K562 (cell line): ENCODE data around the gene TMCO4.

Experiments
- HNRNPL ChIP-seq: fragments of 200-400 bp; formaldehyde crosslinking; IDR thresholded peaks from 2 replicates; pipeline ENCODE4 v1.6.1; 2017; ENCODE audit warnings: low read depth, mild to moderate bottlenecking, low read length
- MXI1 ChIP-seq: IDR thresholded peaks from 2 replicates; pipeline ENCODE4 v1.6.1; 2011; ENCODE audit warnings: low read depth, mild to moderate bottlenecking, improper control_type of control experiment, low read length
- NFYB ChIP-seq: IDR thresholded peaks from 2 replicates; pipeline ENCODE4 v1.6.1; 2011; ENCODE audit warnings: mild to moderate bottlenecking, moderate library complexity; ENCODE audit not compliant: insufficient read length; ENCODE audit errors: extremely low read depth
- TBL1XR1 ChIP-seq, 2 experiments: IDR thresholded peaks; 2 replicates each; pipeline ENCODE4 v1.6.1; 2012; ENCODE audit warnings: improper control_type of control experiment in 2 of 2, low read length in 2 of 2, mild to moderate bottlenecking in 1 of 2
- TF ChIP-seq, protein P1 (sequence below), 3 experiments: IDR thresholded peaks in 2 of 3; conservative IDR thresholded peaks in 1 of 3; 2 replicates each; pipeline ENCODE4 v1.5.1; 2011 to 2012; ENCODE audit warnings: low read length in 3 of 3, mild to moderate bottlenecking in 3 of 3, control low read depth in 2 of 3, improper control_type of control experiment in 1 of 3, inconsistent platforms in 1 of 3, low read depth in 1 of 3, mixed read lengths in 1 of 3, moderate library complexity in 1 of 3; ENCODE audit not compliant: insufficient read depth in 2 of 3

DNA sequence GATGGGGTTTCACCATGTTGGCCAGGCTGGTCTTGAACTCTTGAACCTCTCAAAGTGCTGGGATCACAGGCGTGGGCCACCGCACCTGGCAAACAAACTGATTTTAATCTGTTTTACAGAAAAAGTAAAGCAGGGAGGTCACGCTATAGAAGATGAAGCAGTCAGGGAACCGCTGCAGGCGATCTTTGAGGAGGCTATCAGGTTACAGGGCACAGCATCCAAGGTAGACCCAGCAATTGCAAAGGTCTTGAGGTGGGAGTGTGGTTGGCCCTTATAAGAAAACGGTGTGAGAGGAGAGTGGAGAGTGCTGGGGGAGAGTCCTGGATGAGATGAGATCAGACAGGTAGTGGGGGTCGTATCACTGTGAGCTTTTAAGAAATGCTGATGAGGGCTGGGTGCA is 2.6 kb upstream of the TMCO4 start:
- TF ChIP-seq NFYB (no peak), MXI1 (no peak), TBL1XR1 (IDR thresholded peaks at IDR 0.05; ENCODE audit: low read length in 2 of 2) (no peak), HNRNPL (no peak)
- TF ChIP-seq, protein P1, sequence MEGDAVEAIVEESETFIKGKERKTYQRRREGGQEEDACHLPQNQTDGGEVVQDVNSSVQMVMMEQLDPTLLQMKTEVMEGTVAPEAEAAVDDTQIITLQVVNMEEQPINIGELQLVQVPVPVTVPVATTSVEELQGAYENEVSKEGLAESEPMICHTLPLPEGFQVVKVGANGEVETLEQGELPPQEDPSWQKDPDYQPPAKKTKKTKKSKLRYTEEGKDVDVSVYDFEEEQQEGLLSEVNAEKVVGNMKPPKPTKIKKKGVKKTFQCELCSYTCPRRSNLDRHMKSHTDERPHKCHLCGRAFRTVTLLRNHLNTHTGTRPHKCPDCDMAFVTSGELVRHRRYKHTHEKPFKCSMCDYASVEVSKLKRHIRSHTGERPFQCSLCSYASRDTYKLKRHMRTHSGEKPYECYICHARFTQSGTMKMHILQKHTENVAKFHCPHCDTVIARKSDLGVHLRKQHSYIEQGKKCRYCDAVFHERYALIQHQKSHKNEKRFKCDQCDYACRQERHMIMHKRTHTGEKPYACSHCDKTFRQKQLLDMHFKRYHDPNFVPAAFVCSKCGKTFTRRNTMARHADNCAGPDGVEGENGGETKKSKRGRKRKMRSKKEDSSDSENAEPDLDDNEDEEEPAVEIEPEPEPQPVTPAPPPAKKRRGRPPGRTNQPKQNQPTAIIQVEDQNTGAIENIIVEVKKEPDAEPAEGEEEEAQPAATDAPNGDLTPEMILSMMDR (IDR thresholded peaks at IDR 0.05 in 2 of 3, conservative IDR thresholded peaks at IDR 0.05 in 1 of 3; ENCODE audit: insufficient read depth in 2 of 3, low read depth in 1 of 3, low read length in 3 of 3) = no peak
